OCI-LY1 (cell line): ENCODE data around the gene TMC2.

Experiments used
- CTCF ChIP-seq: fragments of 200-600 bp; sonication (generic), shearing (Covaris generic); IDR thresholded peaks from 2 replicates; pipeline ENCODE4 v1.5.1; 2017; ENCODE audit warnings: mild to moderate bottlenecking, antibody characterized with exemption, low read length, moderate library complexity, mixed read lengths
- EZH2 ChIP-seq: fragments of 200-600 bp; sonication (generic), shearing (Covaris generic); IDR thresholded peaks from 2 replicates; pipeline ENCODE4 v1.8.0; 2017; ENCODE audit warnings: borderline replicate concordance, mixed run types, mild to moderate bottlenecking, antibody characterized with exemption, low read length, moderate library complexity, mixed read lengths

- TF ChIP-seq CTCF: no peak
- no peak for TF ChIP-seq EZH2
Observed at GRCh38 chr20:2672446-2672845, 136.1 kb downstream of the TMC2 start.
